Heart right ventricle (tissue), 16 donors: ENCODE data around the gene TSPAN18. TPM values are rescaled to one million over a fixed set of nuclear protein-coding genes. Genes with fewer than 3 reads are reported as not detected.
A peak's percentile ranks its signal among the peaks of the same experiment; 100 is the strongest.

Source experiments
- ATAC-seq, 8 donors: fragments of 200-7000 bp; cut with Tn5 transposase; one replicate each; pipeline ENCODE4 v1.9.1; 2020; ENCODE audit warnings: mild to moderate bottlenecking in 8 of 8, moderate library complexity in 8 of 8, moderate number of reproducible peaks in 1 of 8
- DNase-seq, 2 donors: peaks; one replicate each; pipeline ENCODE4 v3.0.0-alpha.2; 2020
- H3K27ac ChIP-seq, 10 donors: fragments of 200-600 bp; sonication (generic) in 2 of 10; one replicate each; pipeline versions ENCODE4 v1.5.0 to v1.8.0; 2020 to 2022; ENCODE audit warnings: mild to moderate bottlenecking in 3 of 10
- H3K27me3 ChIP-seq, 7 donors: fragments of 200-600 bp; one replicate each; pipeline ENCODE4 v1.8.0; 2021 to 2022; ENCODE audit warnings: mild to moderate bottlenecking in 2 of 7
- H3K36me3 ChIP-seq, 9 donors: fragments of 200-600 bp; sonication (generic) in 1 of 9; one replicate each; pipeline versions ENCODE4 v1.5.0 to v1.8.0; 2020 to 2022; ENCODE audit warnings: mild to moderate bottlenecking in 2 of 9
- H3K4me1 ChIP-seq, 9 donors: fragments of 200-600 bp; sonication (generic) in 1 of 9; one replicate each; pipeline versions ENCODE4 v1.5.0 to v1.8.0; 2020 to 2022; ENCODE audit warnings: mild to moderate bottlenecking in 4 of 9
- H3K4me3 ChIP-seq, 10 donors: fragments of 200-600 bp; sonication (generic) in 2 of 10; one replicate each; pipeline versions ENCODE4 v1.5.0 to v1.8.0; 2020 to 2022; ENCODE audit warnings: mild to moderate bottlenecking in 7 of 10, moderate library complexity in 2 of 10
- H3K9me3 ChIP-seq, 11 donors: fragments of 200-600 bp in 10 of 11; sonication (generic) in 2 of 11; one replicate each; pipeline versions ENCODE4 v1.5.0 to v1.8.0; 2013 to 2022; ENCODE audit warnings: mild to moderate bottlenecking in 2 of 11, control low read depth in 1 of 11, moderate library complexity in 1 of 11
- CTCF ChIP-seq, 9 donors: fragments of 200-600 bp; sonication (generic) in 2 of 9; IDR thresholded peaks; one replicate each; pipeline versions ENCODE4 v1.5.0 to v1.8.0; 2021 to 2022; ENCODE audit warnings: antibody characterized with exemption in 9 of 9, mild to moderate bottlenecking in 5 of 9, moderate library complexity in 1 of 9
- WGBS, 2 donors: extraction: QIAGEN DNeasy Blood & Tissue Kit; methylation state at CpG; one replicate each; pipeline ENCODE4 v1.1.7; 2013; ENCODE audit warnings: inconsistent platforms in 1 of 2; 5-methylcytosine and 5-hydroxymethylcytosine counted together
- intact Hi-C, 10 donors: fragments of 100-400 bp; cut with DNase I; formaldehyde crosslinking; loops; one replicate each; pipeline versions ENCODE4 v1.11.1 to v1.14.2; 2022
- polyA plus RNA-seq, 2 donors: library from polyadenylated mRNA; stranded (reverse); fragments of 200-250 nt; gene quantifications; one replicate each; pipeline ENCODE4 v1.2.3, GENCODE V29; 2013
- total RNA-seq, 10 donors: library from RNA; stranded (reverse); fragmentation: NEBNext Ultra II Directional in 3 of 10; extraction: Animal tissue kit (Norgen Biotek cat#: 25700) in 3 of 10; gene quantifications; one replicate each; pipeline versions ENCODE4 v1.2.1 to v1.2.4, GENCODE V29; 2021 to 2023
- donor health status: Arrhythmogenic right ventricular cardiomyopathy.
- donor health status: ischemic (EF 13 %, LVEDD 7.1; RV severe dilation, severe dysfunction).
- donor health status: healthy with polysubstance abuse.
- donor health status: DM: no; HTN: yes; CAD: no.
- donor health status: DM: no; HTN: no; CAD: no.
- donor health status: ischemic (EF 25% LVEDD 6.9; RV normal size, moderate dysfunction).
- donor health status: ischemic (EF 25% LVEDD 5.7; RV mildly dilated, moderate dysfunction).
- donor health status: healthy.
- donor health status: DM: yes; HTN: yes; CAD: no.
- donor health status: Ischemic cardiomyopathy.
- donor health status: ischemic (EF 35%, LVEDD 5.7; RV mildly dilated, moderate dysfunction).
- donor health status: nonischemic (EF 11% LVEDD 7.7; RV severe dilation, severe dysfunction).
- donor health status: DM: yes; HTN: yes; CAD: no.
- donor health status: PGD.
- donor health status: ischemic (EF 29% LVEDD 5.4; RV normal size, mild dysfunction).
- donor health status: nonischemic (EF 23%, LVEDD 6.1; RV moderate dilation, normal function).

The TSPAN18 gene
- total and polyA plus RNA-seq, 12 donors, result 37.7 to 140 (median 92.9) TPM

- Histone ChIP-seq H3K27me3 (no peaks in the 10 kb centered on the region), H3K4me1 (peaks cover 34 to 96% (median 80%) of the 10 kb centered on the region in 9 donors), H3K36me3 (peaks cover 0 to 7% (median 0%) of the 10 kb centered on the region in 9 donors), H3K9me3 (no peaks in the 10 kb centered on the region), H3K4me3 (no peak overlapping the region), H3K27ac (peak overlapping the region in 3 of 10 donors; percentile 29 to 69 (median 39))
- WGBS, 2 donors, result 75 to 81% methylated on average over 11 of the region's 11 CpGs
- no peak for TF ChIP-seq CTCF (IDR thresholded peaks at IDR 0.05)
- intact Hi-C loops, result no loop called here
- no peak for ATAC-seq
- DNase-seq, result no peak
Observed at GRCh38 chr11:44742508-44743246, 15.9 kb downstream of the TSPAN18 start.

GRCh38 chr11:44743326-44743725 lies 16.6 kb downstream of the TSPAN18 start:
- H3K9me3 ChIP-seq, result no peaks in the 10 kb centered on the region
- ATAC-seq (no peak), DNase-seq (no peak)
- no peak for TF ChIP-seq CTCF (IDR thresholded peaks at IDR 0.05)
- WGBS, 2 donors, result 68 to 75% methylated on average over 12 of the region's 12 CpGs
- no peaks in the 10 kb centered on the region for H3K27me3 ChIP-seq
- peaks cover 0 to 3% (median 0%) of the 10 kb centered on the region in 9 donors for H3K36me3 ChIP-seq
- H3K4me3 ChIP-seq, result no peak overlapping the region
- H3K4me1 ChIP-seq, result peaks cover 34 to 95% (median 77%) of the 10 kb centered on the region in 9 donors
- peak overlapping the region in 5 of 10 donors; percentile 23 to 69 (median 30) for H3K27ac ChIP-seq
- intact Hi-C loops, result no loop called here

- Histone ChIP-seq H3K4me1 (peaks cover 34 to 95% (median 74%) of the 10 kb centered on the region in 9 donors), H3K27ac (peak overlapping the region in 4 of 10 donors; percentile 29 to 69 (median 34)), H3K9me3 (no peaks in the 10 kb centered on the region), H3K4me3 (no peak overlapping the region), H3K27me3 (no peaks in the 10 kb centered on the region), H3K36me3 (no peaks in the 10 kb centered on the region)
- DNase-seq (no peak), ATAC-seq (peak in 2 of 8 donors; percentile 35 to 46)
- intact Hi-C loops, result no loop called here
- TF ChIP-seq CTCF (IDR thresholded peaks at IDR 0.05), result no peak
- WGBS, 2 donors, result 74 to 76% methylated on average over 5 of the region's 5 CpGs
Observed at GRCh38 chr11:44743959-44744557, 17.3 kb downstream of the TSPAN18 start.

GRCh38 chr11:44746894-44747293 lies 20.1 kb downstream of the TSPAN18 start:
- Histone ChIP-seq H3K9me3 (no peaks in the 10 kb centered on the region), H3K4me3 (no peak overlapping the region), H3K27me3 (no peaks in the 10 kb centered on the region), H3K4me1 (peaks cover 25 to 94% (median 61%) of the 10 kb centered on the region in 9 donors), H3K27ac (peak overlapping the region in 9 of 10 donors; percentile 22 to 75 (median 56)), H3K36me3 (no peaks in the 10 kb centered on the region)
- peak; percentile 67 to 69 for DNase-seq
- peak; percentile 71 to 91 (median 86) for ATAC-seq
- intact Hi-C loops, result no loop called here
- TF ChIP-seq CTCF (IDR thresholded peaks at IDR 0.05), result peak in 3 of 9 donors; percentile 17 to 25 (median 22)
- WGBS, 2 donors, result 50 to 60% methylated on average over 7 of the region's 7 CpGs
